ENCODE results near the gene ZNF446.

ZNF446 gene

GRCh38 chr19:58510084-58510862, 34.1 kb downstream of the ZNF446 start:
- H3K4me1 ChIP-seq (ENCODE audit: low read length), result peaks cover 11% of the 10 kb centered on the region
- peaks cover 9% of the 10 kb centered on the region for H3K79me2 ChIP-seq (ENCODE audit: low read length)
- H3K4me3 ChIP-seq (ENCODE audit: low read length), result no peak overlapping the region
- H3K9me3 ChIP-seq (ENCODE audit: insufficient read depth, low read length), result no peaks in the 10 kb centered on the region
- no peak overlapping the region for H3K4me2 ChIP-seq (ENCODE audit: low read length)
- no peaks in the 10 kb centered on the region for H4K20me1 ChIP-seq (ENCODE audit: insufficient read depth, low read length)
- no peaks in the 10 kb centered on the region for H3K27me3 ChIP-seq (ENCODE audit: low read depth, low read length)
- no peak for TF ChIP-seq CTCF (IDR thresholded peaks at IDR 0.05; ENCODE audit: low read depth, low read length)
- no peak for TF ChIP-seq EZH2phosphoT487 (IDR thresholded peaks at IDR 0.05; ENCODE audit: low read depth)
- no peak overlapping the region for H3K9ac ChIP-seq (ENCODE audit: low read length)
- H3K36me3 ChIP-seq (replicated peaks; ENCODE audit: low read depth, low read length), result peaks cover 5% of the 10 kb centered on the region
- H2AFZ ChIP-seq (ENCODE audit: low read depth, low read length), result no peak overlapping the region
- no peak overlapping the region for H3K27ac ChIP-seq (ENCODE audit: low read length)

DNA sequence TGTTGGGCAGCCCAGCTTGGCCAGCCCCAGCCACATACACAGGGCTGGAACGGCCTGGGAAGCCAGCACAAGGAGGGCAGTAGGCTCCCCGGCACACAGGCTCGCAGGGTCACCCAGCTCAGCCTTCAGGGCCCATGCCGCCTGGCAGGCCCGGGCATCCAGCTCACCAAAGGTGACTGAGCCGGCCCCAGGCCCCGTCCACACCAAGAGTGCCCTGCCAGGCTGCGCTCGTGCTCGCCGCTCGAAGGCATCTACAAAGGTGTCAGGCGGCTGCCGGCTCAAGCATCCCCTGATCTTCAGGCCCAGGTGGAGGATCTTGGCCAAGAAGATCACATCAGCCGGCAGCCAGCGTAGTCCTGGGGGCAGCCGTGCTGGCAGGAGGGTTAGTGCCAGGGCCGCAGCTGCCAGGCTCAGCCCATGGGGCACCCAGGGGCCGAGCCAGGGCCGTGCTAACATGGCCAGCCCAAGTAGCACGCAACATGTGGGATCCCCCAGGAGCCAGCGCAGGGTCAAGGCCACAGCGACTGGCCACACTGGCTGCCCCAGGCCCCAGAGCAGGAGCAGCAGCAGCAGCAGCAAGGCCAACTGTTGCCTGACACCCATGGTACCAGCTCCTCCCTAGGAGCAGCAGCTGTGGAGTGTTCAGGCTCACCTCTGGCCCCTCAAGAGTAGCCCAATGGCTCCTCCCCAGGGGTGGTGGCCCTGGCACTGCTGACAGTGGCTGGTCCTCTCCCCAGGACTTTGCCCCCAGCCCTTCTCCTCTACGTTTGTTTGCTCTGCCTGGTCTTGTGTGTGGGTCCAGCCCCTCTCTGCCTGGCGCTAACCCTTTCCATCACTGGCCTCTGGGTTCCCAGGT, 35.4 kb downstream of the ZNF446 start, which contains the start of gene SLC27A5:
Gene SLC27A5 (minus strand): TSS at position 640 of the 856 bp plus-strand sequence. CDS start 37 bp downstream, at position 603.
- H3K4me1 ChIP-seq (ENCODE audit: low read length), result peaks cover 11% of the 10 kb centered on the region

GRCh38 chr19:58513213-58513693, 37.1 kb downstream of the ZNF446 start:
- Histone ChIP-seq H3K36me3 (replicated peaks; ENCODE audit: low read depth, low read length) (peaks cover 19% of the 10 kb centered on the region), H3K4me3 (ENCODE audit: low read length) (peak overlapping the region; percentile 90), H3K27me3 (ENCODE audit: low read depth, low read length) (no peaks in the 10 kb centered on the region), H3K9ac (ENCODE audit: low read length) (peak overlapping the region; percentile 71), H3K4me2 (ENCODE audit: low read length) (peak overlapping the region; percentile 96), H4K20me1 (ENCODE audit: insufficient read depth, low read length) (no peaks in the 10 kb centered on the region), H2AFZ (ENCODE audit: low read depth, low read length) (peak overlapping the region; percentile 85), H3K4me1 (ENCODE audit: low read length) (peaks cover 15% of the 10 kb centered on the region), H3K27ac (ENCODE audit: low read length) (peak overlapping the region; percentile 52), H3K9me3 (ENCODE audit: insufficient read depth, low read length) (no peaks in the 10 kb centered on the region), H3K79me2 (ENCODE audit: low read length) (peaks cover 37% of the 10 kb centered on the region)
- TF ChIP-seq CTCF (IDR thresholded peaks at IDR 0.05; ENCODE audit: low read depth, low read length), result no peak
- no peak for TF ChIP-seq EZH2phosphoT487 (IDR thresholded peaks at IDR 0.05; ENCODE audit: low read depth)

More for the DNA sequence above, 35.4 kb downstream of the ZNF446 start, which contains the start of gene SLC27A5:
- Histone ChIP-seq H3K4me3 (ENCODE audit: low read length) (no peak within 1 kb of the TSS), H3K9me3 (ENCODE audit: insufficient read depth, low read length) (no peaks in the 10 kb centered on the region), H3K79me2 (ENCODE audit: low read length) (peaks cover 21% of the 10 kb centered on the region), H3K36me3 (replicated peaks; ENCODE audit: low read depth, low read length) (peaks cover 11% of the 10 kb centered on the region), H3K27ac (ENCODE audit: low read length) (no peak within 1 kb of the TSS), H4K20me1 (ENCODE audit: insufficient read depth, low read length) (no peaks in the 10 kb centered on the region), H2AFZ (ENCODE audit: low read depth, low read length) (no peak within 1 kb of the TSS), H3K27me3 (ENCODE audit: low read depth, low read length) (no peaks in the 10 kb centered on the region), H3K9ac (ENCODE audit: low read length) (no peak within 1 kb of the TSS), H3K4me2 (ENCODE audit: low read length) (no peak within 1 kb of the TSS)
- TF ChIP-seq CTCF (IDR thresholded peaks at IDR 0.05; ENCODE audit: low read depth, low read length) (no peak), EZH2phosphoT487 (IDR thresholded peaks at IDR 0.05; ENCODE audit: low read depth) (no peak)
